Stomach (tissue), 9 donors: ENCODE measurements around the gene LITAF. TPM values are rescaled to one million over a fixed set of nuclear protein-coding genes. Genes with fewer than 3 reads are reported as not detected.

Experiments used
- DNase-seq, 2 donors: peaks; one replicate each; pipeline versions ENCODE4 v3.0.0 to v3.0.0-alpha.2; 2013 to 2019
- H3K27ac ChIP-seq, 5 donors: fragments of 200-600 bp in 4 of 5; sonication (generic) in 4 of 5; one replicate each; pipeline ENCODE4 v1.5.1; 2013 to 2019; ENCODE audit warnings: mild to moderate bottlenecking in 1 of 5, moderate library complexity in 1 of 5
- H3K27me3 ChIP-seq, 3 donors: fragments of 200-600 bp; sonication (generic); one replicate each; pipeline ENCODE4 v1.5.1; 2017 to 2019; ENCODE audit warnings: mixed run types in 1 of 3
- H3K36me3 ChIP-seq, 4 donors: fragments of 200-600 bp; sonication (generic); 1 replicate in 3 of 4; 2 replicates in 1 of 4; pipeline ENCODE4 v1.5.1; 2016 to 2019
- H3K4me1 ChIP-seq, 4 donors: fragments of 200-600 bp; sonication (generic); one replicate each; pipeline ENCODE4 v1.5.1; 2016 to 2019
- H3K4me3 ChIP-seq, 4 donors: fragments of 200-600 bp; sonication (generic) in 3 of 4; one replicate each; pipeline ENCODE4 v1.5.1; 2016 to 2019; ENCODE audit warnings: mild to moderate bottlenecking in 1 of 4
- H3K9me3 ChIP-seq, 4 donors: fragments of 200-600 bp; sonication (generic); one replicate each; pipeline ENCODE4 v1.5.1; 2016 to 2019
- EP300 ChIP-seq: sonication (generic); formaldehyde crosslinking; IDR thresholded peaks from one replicate; pipeline ENCODE4 v1.6.1; 2017; ENCODE audit warnings: antibody characterized with exemption
- POLR2A ChIP-seq, 4 donors: fragments of 450-650 bp; IDR thresholded peaks; one replicate each; pipeline ENCODE4 v1.6.1; 2016; ENCODE audit warnings: antibody characterized with exemption in 4 of 4, control low read depth in 2 of 4, mild to moderate bottlenecking in 1 of 4, moderate library complexity in 1 of 4
- POLR2AphosphoS5 ChIP-seq, 3 donors: sonication (generic); formaldehyde crosslinking; IDR thresholded peaks; one replicate each; pipeline ENCODE4 v1.6.1; 2016; ENCODE audit warnings: antibody characterized with exemption in 3 of 3
- WGBS, 5 donors: extraction: QIAGEN DNeasy Blood & Tissue Kit in 3 of 5; methylation state at CpG; one replicate each; pipeline versions ENCODE4 v1.1.5 to v1.1.7; 2013 to 2018; 5-methylcytosine and 5-hydroxymethylcytosine counted together
- intact Hi-C: fragments of 100-400 bp; cut with DNase I; formaldehyde crosslinking; loops from one replicate; pipeline ENCODE4 v1.15.1; 2023; ENCODE audit warnings: low total_unique reads
- polyA plus RNA-seq, 3 donors: library from polyadenylated mRNA; stranded (reverse); fragments of 200-250 nt; gene quantifications; one replicate each; pipeline ENCODE4 v1.2.3, GENCODE V29; 2013
- total RNA-seq, 5 donors: library from RNA; depleted of rRNA; stranded (reverse); fragments of >200 nt; gene quantifications; one replicate each; pipeline versions ENCODE4 v1.1.0 to v1.2.3, GENCODE V29; 2014 to 2016
- TF ChIP-seq, protein P1 (sequence below), 7 experiments: fragments of 450-650 bp in 4 of 7; fragments of 200-600 bp in 3 of 7; sonication (generic) in 3 of 7; IDR thresholded peaks; one replicate each; pipeline ENCODE4 v1.5.1; 2016 to 2019; ENCODE audit warnings: antibody characterized with exemption in 7 of 7, control low read depth in 2 of 7, mild to moderate bottlenecking in 1 of 7
- donor health status: healthy with polysubstance abuse.
- donor health status: Bipolar disorder and iron deficiency.
- donor health status: healthy.

LITAF gene
- total and polyA plus RNA-seq, 8 donors = 9.8 to 211 (median 60.2) TPM

DNA sequence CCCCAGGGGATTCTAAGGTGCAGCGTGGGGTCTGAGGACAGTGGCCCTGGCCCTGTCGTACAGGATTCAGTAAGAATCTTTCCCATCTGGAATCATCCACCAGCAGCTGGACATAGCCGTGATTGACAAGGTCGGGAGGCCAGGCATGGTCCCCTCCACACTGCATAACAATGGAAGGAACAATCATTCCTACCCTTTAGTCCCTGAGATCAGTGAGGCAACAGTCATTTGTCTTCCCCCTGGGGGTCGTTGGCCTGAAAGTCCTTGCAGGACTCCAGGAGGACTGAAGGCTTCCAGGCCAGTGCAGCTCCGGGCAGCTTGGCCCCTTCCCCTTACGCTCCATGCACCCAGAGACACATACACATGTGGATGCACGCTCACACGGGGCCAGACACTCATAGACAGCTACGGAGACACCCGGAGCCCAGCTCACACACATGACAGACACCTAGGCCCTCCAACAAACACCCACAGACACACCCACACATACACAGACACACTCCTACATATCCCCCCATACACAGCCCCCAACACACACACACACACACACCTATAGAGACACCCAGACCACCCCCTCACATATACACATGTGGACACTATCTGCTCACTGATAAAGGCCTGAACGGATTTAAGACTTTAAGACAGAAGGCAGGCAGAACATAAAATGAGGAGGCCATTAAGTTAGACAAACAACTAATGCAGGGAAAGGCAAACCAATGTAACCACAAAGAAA lies 42.9 kb downstream of the LITAF start:
- DNase-seq = no peak
- Histone ChIP-seq H3K4me1 (peaks cover 0 to 23% (median 6%) of the 10 kb centered on the region in 4 donors), H3K9me3 (no peaks in the 10 kb centered on the region), H3K36me3 (peaks cover 4 to 17% (median 13%) of the 10 kb centered on the region in 4 donors), H3K27me3 (no peaks in the 10 kb centered on the region), H3K4me3 (no peak overlapping the region), H3K27ac (no peak overlapping the region)
- intact Hi-C loops = no loop called here
- 72 to 79% (median 74%) methylated on average over 12 of the region's 12 CpGs for WGBS, 5 donors
- TF ChIP-seq POLR2A (IDR thresholded peaks at IDR 0.05) = no peak

DNA sequence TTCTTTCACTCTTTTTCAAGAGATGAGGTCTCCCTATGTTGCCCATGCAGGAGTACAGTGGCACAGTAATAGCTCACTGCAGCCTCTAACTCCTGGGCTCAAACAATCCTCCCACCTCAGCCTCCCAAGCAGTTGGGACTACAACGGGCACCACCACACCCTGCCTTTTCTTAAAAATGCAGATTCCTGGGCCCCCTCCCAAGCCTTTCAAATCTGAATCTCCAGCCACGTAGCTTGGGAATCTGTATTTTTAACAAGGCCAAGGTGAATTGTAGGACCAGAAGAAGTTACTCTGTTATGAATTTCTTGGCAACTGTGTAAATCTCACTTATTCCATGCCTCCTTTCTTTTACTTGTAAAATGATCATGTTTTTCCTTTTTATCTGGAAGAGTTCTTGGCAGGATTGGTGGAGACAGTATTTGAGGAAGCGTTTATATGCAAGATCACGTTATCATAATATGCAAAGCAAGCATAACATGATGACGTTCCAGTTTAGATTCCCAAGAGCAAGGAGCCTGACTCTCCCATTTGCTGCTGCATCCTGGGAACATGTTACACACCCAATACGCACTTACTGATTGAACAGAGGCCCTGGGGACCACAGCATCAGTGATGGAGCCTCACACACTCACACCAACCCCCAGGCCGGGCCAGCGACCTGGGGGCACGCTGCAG lies 44.5 kb downstream of the LITAF start:
- Histone ChIP-seq H3K27me3 (no peaks in the 10 kb centered on the region), H3K27ac (no peak overlapping the region), H3K9me3 (no peaks in the 10 kb centered on the region), H3K36me3 (peaks cover 0 to 1% (median 0%) of the 10 kb centered on the region in 4 donors), H3K4me3 (no peak overlapping the region), H3K4me1 (peaks cover 0 to 19% (median 5%) of the 10 kb centered on the region in 4 donors)
- TF ChIP-seq, protein P1, sequence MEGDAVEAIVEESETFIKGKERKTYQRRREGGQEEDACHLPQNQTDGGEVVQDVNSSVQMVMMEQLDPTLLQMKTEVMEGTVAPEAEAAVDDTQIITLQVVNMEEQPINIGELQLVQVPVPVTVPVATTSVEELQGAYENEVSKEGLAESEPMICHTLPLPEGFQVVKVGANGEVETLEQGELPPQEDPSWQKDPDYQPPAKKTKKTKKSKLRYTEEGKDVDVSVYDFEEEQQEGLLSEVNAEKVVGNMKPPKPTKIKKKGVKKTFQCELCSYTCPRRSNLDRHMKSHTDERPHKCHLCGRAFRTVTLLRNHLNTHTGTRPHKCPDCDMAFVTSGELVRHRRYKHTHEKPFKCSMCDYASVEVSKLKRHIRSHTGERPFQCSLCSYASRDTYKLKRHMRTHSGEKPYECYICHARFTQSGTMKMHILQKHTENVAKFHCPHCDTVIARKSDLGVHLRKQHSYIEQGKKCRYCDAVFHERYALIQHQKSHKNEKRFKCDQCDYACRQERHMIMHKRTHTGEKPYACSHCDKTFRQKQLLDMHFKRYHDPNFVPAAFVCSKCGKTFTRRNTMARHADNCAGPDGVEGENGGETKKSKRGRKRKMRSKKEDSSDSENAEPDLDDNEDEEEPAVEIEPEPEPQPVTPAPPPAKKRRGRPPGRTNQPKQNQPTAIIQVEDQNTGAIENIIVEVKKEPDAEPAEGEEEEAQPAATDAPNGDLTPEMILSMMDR (IDR thresholded peaks at IDR 0.05) = no peak
- TF ChIP-seq EP300 (no peak), POLR2A (IDR thresholded peaks at IDR 0.05) (no peak), POLR2AphosphoS5 (IDR thresholded peaks at IDR 0.05) (no peak)
- 52 to 63% (median 61%) methylated on average over 9 of the region's 9 CpGs for WGBS, 5 donors
- DNase-seq = peak in 1 of 2 donors; percentile 38
- intact Hi-C loops = no loop called here

DNA sequence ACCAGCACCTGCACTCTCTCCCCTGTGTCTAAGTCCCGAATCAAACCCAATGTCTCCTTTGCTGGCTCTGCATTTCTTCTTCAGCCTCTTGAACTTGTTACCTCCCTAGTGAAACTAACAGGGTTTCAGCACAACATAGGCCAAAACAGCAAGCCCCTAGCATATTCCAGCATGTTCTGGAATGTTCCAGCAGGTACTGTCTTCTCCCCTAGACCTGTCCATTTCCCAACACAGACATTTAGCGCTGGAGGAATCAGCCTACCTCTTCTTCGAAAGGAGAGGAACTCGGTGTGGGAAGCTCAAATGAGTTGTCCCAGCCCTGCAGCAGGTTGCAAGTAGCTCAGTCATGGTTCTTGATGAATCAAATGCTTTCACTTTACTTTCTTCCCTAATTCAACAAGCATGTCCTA lies 47.1 kb downstream of the LITAF start:
- Histone ChIP-seq H3K4me3 (no peak overlapping the region), H3K4me1 (peaks cover 0 to under 1% (median 0%) of the 10 kb centered on the region in 4 donors), H3K27me3 (no peaks in the 10 kb centered on the region), H3K36me3 (no peaks in the 10 kb centered on the region), H3K27ac (no peak overlapping the region), H3K9me3 (no peaks in the 10 kb centered on the region)
- 50 to 64% (median 62%) methylated on average over 4 of the region's 4 CpGs for WGBS, 5 donors
- no peak for DNase-seq
- intact Hi-C loops = loop anchor here (10.0 kb wide), 2 partner anchors 105 to 135 kb away; no protein-coding TSS in a partner anchor
- TF ChIP-seq, protein P1 (IDR thresholded peaks at IDR 0.05) = no peak
- TF ChIP-seq POLR2AphosphoS5 (IDR thresholded peaks at IDR 0.05) = no peak
- no peak for TF ChIP-seq EP300
- no peak for TF ChIP-seq POLR2A (IDR thresholded peaks at IDR 0.05)

- 74 to 84% (median 79%) methylated on average over 7 to 9 of the region's 9 CpGs for WGBS, 5 donors
- Histone ChIP-seq H3K27ac (no peak overlapping the region), H3K4me1 (peaks cover 0 to 5% (median 2%) of the 10 kb centered on the region in 4 donors), H3K36me3 (no peaks in the 10 kb centered on the region), H3K4me3 (no peak overlapping the region), H3K9me3 (no peaks in the 10 kb centered on the region), H3K27me3 (no peaks in the 10 kb centered on the region)
- intact Hi-C loops = loop anchor here (10.0 kb wide), 2 partner anchors 106 to 134 kb away; no protein-coding TSS in a partner anchor
- no peak for TF ChIP-seq POLR2A (IDR thresholded peaks at IDR 0.05)
- TF ChIP-seq, protein P1 (IDR thresholded peaks at IDR 0.05) = no peak
- TF ChIP-seq POLR2AphosphoS5 (IDR thresholded peaks at IDR 0.05) = no peak
- DNase-seq = no peak
Measured at GRCh38 chr16:11538880-11539279, 47.8 kb downstream of the LITAF start.
